ENCODE results near the gene CNOT6.

The CNOT6 gene

GRCh38 chr5:180487556-180487955 lies 6.6 kb upstream of the CNOT6 start:
- Histone ChIP-seq H3K79me2 (ENCODE audit: insufficient read depth, low read length) (peaks cover 3% of the 10 kb centered on the region; the same call in 1 of the 2 replicates), H2AFZ (ENCODE audit: low read depth, low read length) (no peak overlapping the region), H3K27me3 (ENCODE audit: insufficient read depth, low read length, poor library complexity) (no peaks in the 10 kb centered on the region), H3K4me1 (ENCODE audit: insufficient read depth, low read length) (peaks cover 5% of the 10 kb centered on the region), H3K9me3 (ENCODE audit: insufficient read depth, low read length, severe bottlenecking) (no peaks in the 10 kb centered on the region), H4K20me1 (ENCODE audit: insufficient read depth, low read length) (no peaks in the 10 kb centered on the region), H3K4me2 (ENCODE audit: insufficient read depth, low read length) (no peak overlapping the region), H3K27ac (ENCODE audit: low read length) (no peak overlapping the region), H3K36me3 (ENCODE audit: insufficient read depth, low read length) (0 out of 2 replicates have a peak, but pooled peaks cover 3% of the 10 kb centered on the region), H3K9ac (ENCODE audit: low read depth, low read length) (no peak overlapping the region), H3K4me3 (ENCODE audit: low read depth in 1 of 2, low read length in 2 of 2) (no peak overlapping the region)
- TF ChIP-seq CTCF (IDR thresholded peaks at IDR 0.05; ENCODE audit: borderline replicate concordance, extremely low read depth, low read length, poor library complexity, severe bottlenecking) (no peak), EZH2 (IDR thresholded peaks at IDR 0.05; ENCODE audit: borderline replicate concordance, low read depth, low read length, severe bottlenecking) (no peak)
- ATAC-seq (ENCODE audit: insufficient read depth, low read depth), result no peak
- DNase-seq, result no peak

DNA sequence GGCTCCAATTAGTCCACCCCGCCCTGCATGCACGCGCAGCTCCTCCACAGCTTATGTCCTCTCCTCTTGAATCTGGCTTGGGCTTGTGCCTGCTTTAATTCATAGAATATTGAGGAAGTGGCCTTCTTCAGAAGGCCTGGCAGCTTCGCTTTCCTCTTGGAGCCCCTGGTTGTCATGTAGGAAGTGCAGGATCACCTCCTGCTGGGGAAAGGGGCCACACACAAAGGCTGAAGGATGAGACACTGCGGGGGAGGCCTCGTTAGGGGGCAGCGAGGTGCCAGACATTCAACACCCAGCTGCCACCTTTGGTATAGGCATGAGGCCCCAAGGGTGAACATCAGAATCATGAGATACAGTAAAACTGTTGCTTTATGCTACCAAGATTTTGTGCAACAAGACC lies 2.7 kb upstream of the CNOT6 start:
- Histone ChIP-seq H2AFZ (ENCODE audit: low read depth, low read length) (no peak overlapping the region), H3K79me2 (ENCODE audit: insufficient read depth, low read length) (peaks cover 38% of the 10 kb centered on the region), H4K20me1 (ENCODE audit: insufficient read depth, low read length) (peaks cover 18% of the 10 kb centered on the region), H3K9ac (ENCODE audit: low read depth, low read length) (no peak overlapping the region), H3K27ac (ENCODE audit: low read length) (no peak overlapping the region), H3K27me3 (ENCODE audit: insufficient read depth, low read length, poor library complexity) (no peaks in the 10 kb centered on the region), H3K4me3 (ENCODE audit: low read depth in 1 of 2, low read length in 2 of 2) (no peak overlapping the region), H3K4me1 (ENCODE audit: insufficient read depth, low read length) (peaks cover 30% of the 10 kb centered on the region), H3K36me3 (ENCODE audit: insufficient read depth, low read length) (peaks cover 20% of the 10 kb centered on the region), H3K4me2 (ENCODE audit: insufficient read depth, low read length) (no peak overlapping the region), H3K9me3 (ENCODE audit: insufficient read depth, low read length, severe bottlenecking) (no peaks in the 10 kb centered on the region)
- DNase-seq, result no peak
- TF ChIP-seq EZH2 (IDR thresholded peaks at IDR 0.05; ENCODE audit: borderline replicate concordance, low read depth, low read length, severe bottlenecking) (no peak), CTCF (IDR thresholded peaks at IDR 0.05; ENCODE audit: borderline replicate concordance, extremely low read depth, low read length, poor library complexity, severe bottlenecking) (no peak)
- ATAC-seq (ENCODE audit: insufficient read depth, low read depth), result no peak

DNA sequence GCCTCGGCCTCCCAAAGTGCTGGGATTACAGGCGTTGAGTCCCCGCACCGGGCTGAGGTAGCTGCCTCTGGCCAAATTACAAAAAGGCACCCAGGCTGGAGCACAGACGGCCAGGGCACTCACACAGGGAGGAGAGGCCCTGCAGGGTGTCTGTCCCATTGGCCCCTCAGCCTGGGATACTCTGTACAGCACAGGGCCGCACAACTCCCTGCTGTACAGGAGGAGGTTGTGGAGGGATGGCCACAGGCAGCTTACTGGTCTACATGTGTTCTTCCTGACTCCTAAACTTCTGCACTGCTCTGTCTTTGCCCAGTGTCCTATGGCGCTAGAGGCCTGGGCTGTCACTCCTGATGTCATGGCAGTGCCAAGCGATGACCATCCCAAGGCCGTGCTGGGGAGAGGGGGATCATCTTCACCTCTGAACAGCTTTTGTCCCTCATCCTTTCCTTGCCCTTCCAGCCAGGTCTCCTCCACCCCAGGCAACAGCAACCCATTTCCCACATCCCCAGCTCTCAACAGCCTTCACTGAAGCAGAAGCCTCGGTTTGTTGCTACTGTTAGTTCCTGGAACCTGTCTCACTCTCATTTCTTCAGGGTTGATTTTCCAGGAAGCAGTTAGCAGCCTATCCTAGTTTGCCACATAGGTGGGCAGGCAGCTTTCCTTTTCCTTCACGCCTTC lies 1.8 kb upstream of the CNOT6 start:
- H3K4me1 ChIP-seq (ENCODE audit: insufficient read depth, low read length), result peaks cover 34% of the 10 kb centered on the region
- peaks cover 47% of the 10 kb centered on the region for H3K79me2 ChIP-seq (ENCODE audit: insufficient read depth, low read length)
- H2AFZ ChIP-seq (ENCODE audit: low read depth, low read length), result no peak overlapping the region
- peaks cover 26% of the 10 kb centered on the region for H4K20me1 ChIP-seq (ENCODE audit: insufficient read depth, low read length)
- no peaks in the 10 kb centered on the region for H3K27me3 ChIP-seq (ENCODE audit: insufficient read depth, low read length, poor library complexity)
- peak overlapping the region; percentile 47; the same call in 1 of the 2 replicates for H3K27ac ChIP-seq (ENCODE audit: low read length)
- peak overlapping the region; percentile 88 for H3K4me2 ChIP-seq (ENCODE audit: insufficient read depth, low read length)
- H3K9me3 ChIP-seq (ENCODE audit: insufficient read depth, low read length, severe bottlenecking), result no peaks in the 10 kb centered on the region
- DNase-seq (no peak), ATAC-seq (ENCODE audit: insufficient read depth, low read depth) (no peak)
- no peak overlapping the region for H3K4me3 ChIP-seq (ENCODE audit: low read depth in 1 of 2, low read length in 2 of 2)
- no peak for TF ChIP-seq CTCF (IDR thresholded peaks at IDR 0.05; ENCODE audit: borderline replicate concordance, extremely low read depth, low read length, poor library complexity, severe bottlenecking)
- peak overlapping the region; percentile 93 for H3K9ac ChIP-seq (ENCODE audit: low read depth, low read length)
- peaks cover 28% of the 10 kb centered on the region for H3K36me3 ChIP-seq (ENCODE audit: insufficient read depth, low read length)
